GM12891 (cell line): ENCODE measurements around the gene SDHB.

Experiments
- POLR2A ChIP-seq: IDR thresholded peaks from 2 replicates; pipeline ENCODE4 v1.6.1; 2011; ENCODE audit warnings: low read depth, low read length, control low read depth
- POLR2AphosphoS5 ChIP-seq: IDR thresholded peaks from 2 replicates; pipeline ENCODE4 v1.6.1; 2011; ENCODE audit warnings: low read depth, low read length, control low read depth
- SPI1 ChIP-seq: IDR thresholded peaks from 2 replicates; pipeline ENCODE4 v1.6.1; 2011; ENCODE audit warnings: low read depth, low read length, control low read depth

DNA sequence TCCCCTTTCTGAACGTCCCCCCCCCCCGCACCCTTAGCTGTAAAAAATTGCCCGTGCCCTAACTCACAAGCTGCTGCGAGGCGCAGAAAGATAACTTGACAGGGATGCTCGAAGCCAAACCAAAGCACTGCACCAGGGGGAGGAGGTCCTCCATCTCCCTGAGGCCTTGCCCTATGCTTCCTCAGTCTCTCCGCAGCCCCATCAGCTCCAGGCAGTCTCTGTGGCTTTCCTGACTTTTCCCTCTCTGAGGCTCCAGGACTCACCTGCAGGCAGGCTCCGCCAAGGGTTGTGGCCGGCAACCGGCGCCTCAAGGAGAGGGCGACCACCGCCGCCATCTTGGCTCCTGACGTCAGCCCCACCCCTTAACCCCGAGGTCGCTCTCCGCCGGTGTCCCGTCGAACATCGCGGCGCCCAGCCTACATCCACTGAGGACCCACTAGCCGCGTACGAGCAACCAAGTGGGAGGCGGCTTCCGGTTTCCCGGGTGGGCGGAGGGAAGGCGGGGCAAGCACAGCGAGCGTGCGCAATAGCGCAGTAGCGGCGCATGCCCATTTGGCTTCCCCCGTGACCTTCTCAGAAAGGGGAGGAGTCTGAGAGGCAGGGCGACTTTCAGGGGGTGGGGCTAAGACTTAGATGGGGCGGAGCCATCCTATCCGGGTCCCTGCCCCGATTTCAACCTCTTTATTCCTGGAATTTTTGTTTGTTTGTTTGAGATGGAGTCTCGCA, at the start of gene SDHB:
- TF ChIP-seq SPI1 (no peak), POLR2A (peak; percentile 84), POLR2AphosphoS5 (peak; percentile 80)
